K562 (cell line): ENCODE measurements around the gene FBLN2. TPM values are rescaled to one million over a fixed set of nuclear protein-coding genes. Genes with fewer than 3 reads are reported as not detected.

Source experiments
- DMBX1 ChIP-seq: fragments of 250-450 bp; sonication (Bioruptor Pico); IDR thresholded peaks from 2 replicates; pipeline ENCODE4 v1.8.0; 2022; ENCODE audit warnings: inconsistent platforms, mild to moderate bottlenecking, moderate library complexity, borderline replicate concordance
- ID3 ChIP-seq, 2 experiments: fragments of 250-450 bp in 1 of 2; fragments of 450-650 bp in 1 of 2; sonication (Bioruptor Pico) in 1 of 2; IDR thresholded peaks; 2 replicates each; pipeline versions ENCODE4 v1.6.1 to v1.8.0; 2016 to 2021; ENCODE audit warnings: mild to moderate bottlenecking in 2 of 2, moderate library complexity in 2 of 2, missing compliant biosample characterization in 1 of 2, missing genetic modification characterization in 1 of 2
- MAX ChIP-seq: sonication (generic); formaldehyde crosslinking; IDR thresholded peaks from 2 replicates; pipeline ENCODE4 v1.9.0; 2022; ENCODE audit warnings: mild to moderate bottlenecking, missing genetic modification reagents
- RREB1 ChIP-seq: fragments of 250-450 bp; sonication (Bioruptor Pico); IDR thresholded peaks from 2 replicates; pipeline ENCODE4 v1.4.0; 2020
- SPI1 ChIP-seq: IDR thresholded peaks from 2 replicates; pipeline ENCODE4 v1.6.1; 2011; ENCODE audit warnings: low read depth, low read length, control low read depth, borderline replicate concordance
- TFAM ChIP-seq: fragments of 250-450 bp; sonication (Bioruptor Pico); conservative IDR thresholded peaks from 2 replicates; pipeline ENCODE4 v1.5.0; 2021; ENCODE audit warnings: mild to moderate bottlenecking, moderate library complexity
- ZNF655 ChIP-seq: fragments of 250-450 bp; sonication (Bioruptor Pico); IDR thresholded peaks from 2 replicates; pipeline ENCODE4 v1.5.0; 2021
- ZNF76 ChIP-seq: fragments of 250-450 bp; sonication (Bioruptor Pico); IDR thresholded peaks from 2 replicates; pipeline ENCODE4 v1.4.0; 2020; ENCODE audit warnings: mild to moderate bottlenecking, moderate library complexity, borderline replicate concordance
- polyA plus RNA-seq, 8 experiments: library from polyadenylated mRNA; depleted of rRNA in 4 of 8; stranded (reverse) in 5 of 8; unstranded in 3 of 8; fragments of >200 nt; fragmentation: Nextera tagmentation in 2 of 8; fragmentation: Illumina TruSeq in 1 of 8; extraction: Ambion mirVana in 2 of 8; extraction: Trizol in 1 of 8; gene quantifications; 2 replicates each; pipeline versions ENCODE4 v1.2.1 to v1.2.3, GENCODE V29; 2011 to 2014; ENCODE audit warnings: inconsistent platforms in 1 of 8, missing spikeins in 1 of 8
- total RNA-seq, 7 experiments: library from RNA; depleted of rRNA in 6 of 7; stranded (reverse); fragments of >200 nt in 6 of 7; fragmentation: Illumina TruSeq in 2 of 7; extraction: Trizol in 2 of 7; gene quantifications; 2 replicates each; pipeline versions ENCODE4 v1.2.1 to v1.2.3, GENCODE V29; 2011 to 2021; ENCODE audit warnings: low replicate concordance in 1 of 7

Gene FBLN2
- total and polyA plus RNA-seq, 9 of the 15 experiments (the other 6 are each of a cell fraction or from before 2014, with no cell fraction given) = 0.03 to 0.10 (median 0.04) TPM; not detected in 6

- TF ChIP-seq TFAM (CRISPR knock-in tag) (no peak), ZNF76 (no peak), ZNF655 (CRISPR knock-in tag) (no peak), DMBX1 (no peak), MAX (CRISPR knock-in tag) (no peak), ID3 (CRISPR knock-in tag; IDR thresholded peaks at IDR 0.05) (no peak), ID3 (tag; IDR thresholded peaks at IDR 0.05) (no peak), RREB1 (no peak), SPI1 (no peak)
These were observed 51.0 kb downstream of the FBLN2 start (continued) for GRCh38 chr3:13599887-13600450.
